ENCODE measurements around the gene ZMIZ1. TPM values are rescaled to one million over a fixed set of nuclear protein-coding genes. Genes with fewer than 3 reads are reported as not detected.

Gene ZMIZ1
- total and polyA plus RNA-seq, 2 experiments from 2014 or later = 9.2 to 30.9 TPM

DNA sequence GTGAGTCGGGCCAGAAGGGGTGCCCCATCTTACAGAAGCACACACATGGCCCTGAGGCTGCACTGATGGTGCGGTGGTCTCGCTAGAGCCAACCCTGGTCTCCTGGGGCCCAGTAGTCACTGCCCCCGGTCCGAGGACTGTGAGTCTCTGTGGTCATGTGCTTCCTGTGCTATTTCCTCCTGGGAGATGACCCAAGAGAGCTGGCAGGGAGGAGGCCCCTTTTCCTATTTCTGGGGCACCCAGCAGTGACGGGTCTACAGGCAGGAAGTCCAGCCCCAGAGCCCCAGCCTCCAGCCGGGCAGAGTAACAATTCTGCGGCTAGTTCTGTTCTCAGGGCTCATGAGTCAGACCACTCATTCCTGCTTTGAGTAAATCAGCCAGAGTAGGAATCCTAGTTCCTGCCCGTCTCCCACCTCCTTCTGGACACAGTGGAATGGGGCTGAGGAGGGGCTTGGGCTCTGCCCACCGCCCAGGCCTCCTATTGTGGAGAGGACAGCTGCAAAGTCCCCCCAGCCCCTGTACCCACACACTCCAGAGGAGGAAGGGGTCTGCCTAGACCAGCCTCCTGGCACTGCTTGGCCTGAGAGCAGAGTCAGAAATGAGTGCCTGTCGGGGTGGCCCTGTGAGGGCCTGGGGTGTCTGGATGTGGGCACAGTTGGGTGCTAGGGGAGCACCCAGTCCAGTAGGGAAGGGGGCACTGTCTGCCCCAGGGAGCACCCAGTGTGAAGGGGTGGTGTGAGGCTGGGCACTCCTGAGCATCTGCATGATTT, 198.0 kb downstream of the ZMIZ1 start (continued):
- TF ChIP-seq, protein P1, sequence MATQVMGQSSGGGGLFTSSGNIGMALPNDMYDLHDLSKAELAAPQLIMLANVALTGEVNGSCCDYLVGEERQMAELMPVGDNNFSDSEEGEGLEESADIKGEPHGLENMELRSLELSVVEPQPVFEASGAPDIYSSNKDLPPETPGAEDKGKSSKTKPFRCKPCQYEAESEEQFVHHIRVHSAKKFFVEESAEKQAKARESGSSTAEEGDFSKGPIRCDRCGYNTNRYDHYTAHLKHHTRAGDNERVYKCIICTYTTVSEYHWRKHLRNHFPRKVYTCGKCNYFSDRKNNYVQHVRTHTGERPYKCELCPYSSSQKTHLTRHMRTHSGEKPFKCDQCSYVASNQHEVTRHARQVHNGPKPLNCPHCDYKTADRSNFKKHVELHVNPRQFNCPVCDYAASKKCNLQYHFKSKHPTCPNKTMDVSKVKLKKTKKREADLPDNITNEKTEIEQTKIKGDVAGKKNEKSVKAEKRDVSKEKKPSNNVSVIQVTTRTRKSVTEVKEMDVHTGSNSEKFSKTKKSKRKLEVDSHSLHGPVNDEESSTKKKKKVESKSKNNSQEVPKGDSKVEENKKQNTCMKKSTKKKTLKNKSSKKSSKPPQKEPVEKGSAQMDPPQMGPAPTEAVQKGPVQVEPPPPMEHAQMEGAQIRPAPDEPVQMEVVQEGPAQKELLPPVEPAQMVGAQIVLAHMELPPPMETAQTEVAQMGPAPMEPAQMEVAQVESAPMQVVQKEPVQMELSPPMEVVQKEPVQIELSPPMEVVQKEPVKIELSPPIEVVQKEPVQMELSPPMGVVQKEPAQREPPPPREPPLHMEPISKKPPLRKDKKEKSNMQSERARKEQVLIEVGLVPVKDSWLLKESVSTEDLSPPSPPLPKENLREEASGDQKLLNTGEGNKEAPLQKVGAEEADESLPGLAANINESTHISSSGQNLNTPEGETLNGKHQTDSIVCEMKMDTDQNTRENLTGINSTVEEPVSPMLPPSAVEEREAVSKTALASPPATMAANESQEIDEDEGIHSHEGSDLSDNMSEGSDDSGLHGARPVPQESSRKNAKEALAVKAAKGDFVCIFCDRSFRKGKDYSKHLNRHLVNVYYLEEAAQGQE (IDR thresholded peaks at IDR 0.05; ENCODE audit: unreplicated experiment) = no peak
- no peak for TF ChIP-seq STAT1 (IDR thresholded peaks at IDR 0.05; ENCODE audit: unreplicated experiment)
- TF ChIP-seq, protein P2, sequence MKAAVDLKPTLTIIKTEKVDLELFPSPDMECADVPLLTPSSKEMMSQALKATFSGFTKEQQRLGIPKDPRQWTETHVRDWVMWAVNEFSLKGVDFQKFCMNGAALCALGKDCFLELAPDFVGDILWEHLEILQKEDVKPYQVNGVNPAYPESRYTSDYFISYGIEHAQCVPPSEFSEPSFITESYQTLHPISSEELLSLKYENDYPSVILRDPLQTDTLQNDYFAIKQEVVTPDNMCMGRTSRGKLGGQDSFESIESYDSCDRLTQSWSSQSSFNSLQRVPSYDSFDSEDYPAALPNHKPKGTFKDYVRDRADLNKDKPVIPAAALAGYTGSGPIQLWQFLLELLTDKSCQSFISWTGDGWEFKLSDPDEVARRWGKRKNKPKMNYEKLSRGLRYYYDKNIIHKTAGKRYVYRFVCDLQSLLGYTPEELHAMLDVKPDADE (IDR thresholded peaks at IDR 0.05) = no peak
- TF ChIP-seq, protein P3, sequence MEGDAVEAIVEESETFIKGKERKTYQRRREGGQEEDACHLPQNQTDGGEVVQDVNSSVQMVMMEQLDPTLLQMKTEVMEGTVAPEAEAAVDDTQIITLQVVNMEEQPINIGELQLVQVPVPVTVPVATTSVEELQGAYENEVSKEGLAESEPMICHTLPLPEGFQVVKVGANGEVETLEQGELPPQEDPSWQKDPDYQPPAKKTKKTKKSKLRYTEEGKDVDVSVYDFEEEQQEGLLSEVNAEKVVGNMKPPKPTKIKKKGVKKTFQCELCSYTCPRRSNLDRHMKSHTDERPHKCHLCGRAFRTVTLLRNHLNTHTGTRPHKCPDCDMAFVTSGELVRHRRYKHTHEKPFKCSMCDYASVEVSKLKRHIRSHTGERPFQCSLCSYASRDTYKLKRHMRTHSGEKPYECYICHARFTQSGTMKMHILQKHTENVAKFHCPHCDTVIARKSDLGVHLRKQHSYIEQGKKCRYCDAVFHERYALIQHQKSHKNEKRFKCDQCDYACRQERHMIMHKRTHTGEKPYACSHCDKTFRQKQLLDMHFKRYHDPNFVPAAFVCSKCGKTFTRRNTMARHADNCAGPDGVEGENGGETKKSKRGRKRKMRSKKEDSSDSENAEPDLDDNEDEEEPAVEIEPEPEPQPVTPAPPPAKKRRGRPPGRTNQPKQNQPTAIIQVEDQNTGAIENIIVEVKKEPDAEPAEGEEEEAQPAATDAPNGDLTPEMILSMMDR (conservative IDR thresholded peaks at IDR 0.05; ENCODE audit: low read depth in 2 of 2) = no peak
- TF ChIP-seq EZH2 (IDR thresholded peaks at IDR 0.05; ENCODE audit: low read depth, unreplicated experiment) = no peak

DNA sequence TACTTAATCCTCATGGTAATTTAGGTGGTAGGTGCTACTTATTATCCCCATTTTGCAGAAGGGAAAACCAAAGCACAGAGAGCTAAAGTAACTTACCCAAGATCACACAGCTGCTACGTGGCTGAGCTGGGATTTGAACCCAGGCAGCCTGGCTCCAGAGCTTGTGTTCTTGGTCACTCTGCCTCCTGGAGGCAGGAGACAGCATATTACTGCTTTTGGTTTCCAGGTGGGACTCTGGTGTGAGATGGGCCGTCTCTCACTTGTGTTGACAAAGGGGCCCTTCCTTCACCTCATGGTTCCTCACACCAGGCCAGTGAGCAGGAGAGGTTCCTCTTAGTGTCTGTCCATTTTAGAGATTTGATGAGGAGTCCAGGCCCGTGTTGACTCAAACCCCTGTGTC, 198.7 kb downstream of the ZMIZ1 start:
- Mint-ChIP-seq H3K36me3 (ENCODE audit: low read depth) (peaks cover 5% of the 10 kb centered on the region; the same call in 2 of the 3 replicates), H3K27ac (no peak overlapping the region), H3K27me3 (ENCODE audit: insufficient read depth, low read depth, poor library complexity) (peaks cover 32% of the 10 kb centered on the region), H3K4me1 (peaks cover 10% of the 10 kb centered on the region), H3K9me3 (no peaks in the 10 kb centered on the region), H3K4me3 (no peak overlapping the region)
- H3K27ac ChIP-seq (ENCODE audit: low read depth) = no peak overlapping the region
- no peaks in the 10 kb centered on the region for H3K79me2 ChIP-seq (replicated peaks; ENCODE audit: insufficient read depth)
- no peak overlapping the region for H3K4me2 ChIP-seq
- H3F3A ChIP-seq (replicated peaks; ENCODE audit: low read depth) = no peaks in the 10 kb centered on the region
- H4K20me1 ChIP-seq (replicated peaks; ENCODE audit: insufficient read depth) = peaks cover 4% of the 10 kb centered on the region
- ATAC-seq = no peak
- H3K36me3 ChIP-seq (ENCODE audit: insufficient read depth) = no peaks in the 10 kb centered on the region
- no peaks in the 10 kb centered on the region for H3K4me1 ChIP-seq (ENCODE audit: insufficient read depth)
- no peaks in the 10 kb centered on the region for H3K9me2 ChIP-seq (ENCODE audit: insufficient read depth)
- TF ChIP-seq, protein P3 (conservative IDR thresholded peaks at IDR 0.05; ENCODE audit: low read depth in 2 of 2) = peak; percentile 18 to 43; a peak in 2 of 4 replicates
- TF ChIP-seq NANOG (IDR thresholded peaks at IDR 0.05; ENCODE audit: borderline replicate concordance) = no peak
- H3K4me3 ChIP-seq = no peak overlapping the region
- DNase-seq (ENCODE audit: low spot score) = no peak
- H2AFZ ChIP-seq = no peak overlapping the region
- no peaks in the 10 kb centered on the region for H3K27me3 ChIP-seq (ENCODE audit: insufficient read depth)

Data from GM23338 (cell line).